Measurements from ENCODE around the gene ADAMTS1. TPM values are rescaled to one million over a fixed set of nuclear protein-coding genes. Genes with fewer than 3 reads are reported as not detected.

The ADAMTS1 gene
- total RNA-seq, 1 experiment from 2014 or later, result 35.6 TPM

DNA sequence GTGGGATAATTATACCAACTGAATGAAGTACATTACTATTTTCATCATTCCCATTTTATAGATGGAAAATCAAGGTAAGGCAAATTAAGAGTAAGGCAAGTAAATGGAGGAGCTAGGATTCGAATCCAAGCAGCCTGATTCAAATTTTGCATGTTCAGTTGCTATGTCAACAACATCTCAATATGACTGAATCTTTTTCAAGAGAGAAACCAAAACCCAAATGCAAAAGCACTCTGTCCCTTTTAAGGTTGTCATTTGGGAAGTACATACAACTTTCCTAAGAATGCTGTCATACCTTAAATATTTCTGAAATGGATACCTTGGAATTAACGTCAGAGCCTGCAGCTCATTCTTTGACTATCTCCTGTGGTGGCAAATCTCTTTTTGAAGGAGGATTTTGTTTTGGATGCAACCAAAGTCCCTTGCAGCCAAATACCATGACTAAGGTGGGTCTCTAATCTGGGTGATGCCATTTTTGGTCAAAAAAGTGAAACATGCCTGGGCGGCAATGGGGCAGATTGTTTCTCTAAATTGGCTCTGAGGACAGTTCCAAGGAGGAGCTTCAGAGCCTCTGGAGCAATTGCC is 25.4 kb downstream of the ADAMTS1 start (continued):
- TF ChIP-seq AFF4 (CRISPR knock-in tag; IDR thresholded peaks at IDR 0.05; ENCODE audit: borderline replicate concordance), result no peak

- Mint-ChIP-seq H3K4me3 (no peak overlapping the region), H3K27me3 (ENCODE audit: low read depth) (no peaks in the 10 kb centered on the region; the same call in 1 of the 2 replicates), H3K9me3 (peaks cover 12% of the 10 kb centered on the region), H3K4me1 (peaks cover 10% of the 10 kb centered on the region), H3K36me3 (no peaks in the 10 kb centered on the region), H3K27ac (no peak overlapping the region)
- no peak for TF ChIP-seq JUN (CRISPR knock-in tag; IDR thresholded peaks at IDR 0.05)
- TF ChIP-seq SOX15 (CRISPR knock-in tag; IDR thresholded peaks at IDR 0.05), result no peak
- no peak for TF ChIP-seq ZNF232 (CRISPR knock-in tag; IDR thresholded peaks at IDR 0.05)
- TF ChIP-seq NFYB (CRISPR knock-in tag; conservative IDR thresholded peaks at IDR 0.05; ENCODE audit: low read depth), result no peak
- no peak for TF ChIP-seq ELF4 (CRISPR knock-in tag; IDR thresholded peaks at IDR 0.05; ENCODE audit: low read depth)
- TF ChIP-seq ATF1 (CRISPR knock-in tag; IDR thresholded peaks at IDR 0.05), result no peak
- TF ChIP-seq ZNF219 (CRISPR knock-in tag; IDR thresholded peaks at IDR 0.05; ENCODE audit: borderline replicate concordance), result no peak
- no peak for TF ChIP-seq MYBL2 (CRISPR knock-in tag; IDR thresholded peaks at IDR 0.05)
- no peak for TF ChIP-seq PRRX2 (CRISPR knock-in tag; IDR thresholded peaks at IDR 0.05)
- TF ChIP-seq ZNF396 (CRISPR knock-in tag; IDR thresholded peaks at IDR 0.05; ENCODE audit: borderline replicate concordance), result no peak
- TF ChIP-seq NR3C1 (CRISPR knock-in tag; conservative IDR thresholded peaks at IDR 0.05; ENCODE audit: low read depth), result no peak
- no peak for TF ChIP-seq CTCF (IDR thresholded peaks at IDR 0.05)
- no peak for TF ChIP-seq ESRRA (CRISPR knock-in tag; IDR thresholded peaks at IDR 0.05; ENCODE audit: borderline replicate concordance)
- TF ChIP-seq, protein P1, sequence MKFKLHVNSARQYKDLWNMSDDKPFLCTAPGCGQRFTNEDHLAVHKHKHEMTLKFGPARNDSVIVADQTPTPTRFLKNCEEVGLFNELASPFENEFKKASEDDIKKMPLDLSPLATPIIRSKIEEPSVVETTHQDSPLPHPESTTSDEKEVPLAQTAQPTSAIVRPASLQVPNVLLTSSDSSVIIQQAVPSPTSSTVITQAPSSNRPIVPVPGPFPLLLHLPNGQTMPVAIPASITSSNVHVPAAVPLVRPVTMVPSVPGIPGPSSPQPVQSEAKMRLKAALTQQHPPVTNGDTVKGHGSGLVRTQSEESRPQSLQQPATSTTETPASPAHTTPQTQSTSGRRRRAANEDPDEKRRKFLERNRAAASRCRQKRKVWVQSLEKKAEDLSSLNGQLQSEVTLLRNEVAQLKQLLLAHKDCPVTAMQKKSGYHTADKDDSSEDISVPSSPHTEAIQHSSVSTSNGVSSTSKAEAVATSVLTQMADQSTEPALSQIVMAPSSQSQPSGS (CRISPR knock-in tag; IDR thresholded peaks at IDR 0.05; ENCODE audit: borderline replicate concordance, low read depth), result no peak
- DNase-seq (ENCODE audit: low spot score) (no peak), ATAC-seq (no peak)
- POLR2A ChIA-PET, result no interaction called here
- CTCF ChIA-PET, result no interaction called here
Measured at GRCh38 chr21:26818906-26819305, 26.3 kb downstream of the ADAMTS1 start.

DNA sequence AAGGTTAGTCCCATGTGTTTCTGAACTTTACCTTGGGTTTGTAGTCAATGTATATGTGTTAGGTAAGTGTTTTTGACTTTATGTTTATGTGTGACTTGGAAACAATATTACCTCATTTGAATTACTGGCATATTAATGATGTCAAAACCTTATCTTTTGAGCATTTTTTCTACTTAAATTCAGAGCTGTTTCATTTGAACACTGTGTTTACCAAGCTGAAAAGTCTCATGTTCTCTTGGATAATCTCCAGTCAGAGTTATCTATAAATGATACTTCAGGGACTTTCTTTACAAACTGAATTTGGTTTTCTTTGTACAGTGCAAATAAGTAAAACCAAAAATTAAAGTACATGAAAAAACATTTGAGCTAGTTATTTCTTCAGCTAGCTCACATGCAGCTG is 30.0 kb downstream of the ADAMTS1 start:
- DNase-seq (ENCODE audit: low spot score) (no peak), ATAC-seq (no peak)
- ChIA-PET POLR2A (no interaction called here), CTCF (interaction anchor here (0.8 to 2.3 kb wide), 5 partner anchors 13 to 886 kb away, joined by 5 to 8 read pairs (median 6); no protein-coding TSS in a partner anchor)
- H3K4me1 Mint-ChIP-seq, result peaks cover 8% of the 10 kb centered on the region
- H3K27me3 Mint-ChIP-seq (ENCODE audit: low read depth), result no peaks in the 10 kb centered on the region
- H3K36me3 Mint-ChIP-seq, result no peaks in the 10 kb centered on the region
- no peak overlapping the region for H3K27ac Mint-ChIP-seq
- H3K4me3 Mint-ChIP-seq, result no peak overlapping the region
- no peaks in the 10 kb centered on the region for H3K9me3 Mint-ChIP-seq
- TF ChIP-seq, protein P2, sequence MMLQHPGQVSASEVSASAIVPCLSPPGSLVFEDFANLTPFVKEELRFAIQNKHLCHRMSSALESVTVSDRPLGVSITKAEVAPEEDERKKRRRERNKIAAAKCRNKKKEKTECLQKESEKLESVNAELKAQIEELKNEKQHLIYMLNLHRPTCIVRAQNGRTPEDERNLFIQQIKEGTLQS (CRISPR knock-in tag; conservative IDR thresholded peaks at IDR 0.05), result no peak
- TF ChIP-seq TEAD4 (CRISPR knock-in tag; IDR thresholded peaks at IDR 0.05), result no peak
- TF ChIP-seq CDX4 (CRISPR knock-in tag; IDR thresholded peaks at IDR 0.05; ENCODE audit: borderline replicate concordance), result no peak
- no peak for TF ChIP-seq USF2 (CRISPR knock-in tag; IDR thresholded peaks at IDR 0.05)
- no peak for TF ChIP-seq ATF1 (CRISPR knock-in tag; IDR thresholded peaks at IDR 0.05)
- TF ChIP-seq CBFB (CRISPR knock-in tag; IDR thresholded peaks at IDR 0.05; ENCODE audit: low read depth), result no peak

Data from WTC11 (cell line).